ENCODE measurements around the gene EHMT2. TPM values are rescaled to one million over a fixed set of nuclear protein-coding genes. Genes with fewer than 3 reads are reported as not detected.
"Not testable (repeated sequence)": the region's sequence is repeated elsewhere in the genome, so short reads cannot be mapped to it uniquely, and the experiment has no call there.

EHMT2 gene
- total and polyA plus RNA-seq, 4 donors = 44.7 to 125 (median 88.3) TPM

DNA sequence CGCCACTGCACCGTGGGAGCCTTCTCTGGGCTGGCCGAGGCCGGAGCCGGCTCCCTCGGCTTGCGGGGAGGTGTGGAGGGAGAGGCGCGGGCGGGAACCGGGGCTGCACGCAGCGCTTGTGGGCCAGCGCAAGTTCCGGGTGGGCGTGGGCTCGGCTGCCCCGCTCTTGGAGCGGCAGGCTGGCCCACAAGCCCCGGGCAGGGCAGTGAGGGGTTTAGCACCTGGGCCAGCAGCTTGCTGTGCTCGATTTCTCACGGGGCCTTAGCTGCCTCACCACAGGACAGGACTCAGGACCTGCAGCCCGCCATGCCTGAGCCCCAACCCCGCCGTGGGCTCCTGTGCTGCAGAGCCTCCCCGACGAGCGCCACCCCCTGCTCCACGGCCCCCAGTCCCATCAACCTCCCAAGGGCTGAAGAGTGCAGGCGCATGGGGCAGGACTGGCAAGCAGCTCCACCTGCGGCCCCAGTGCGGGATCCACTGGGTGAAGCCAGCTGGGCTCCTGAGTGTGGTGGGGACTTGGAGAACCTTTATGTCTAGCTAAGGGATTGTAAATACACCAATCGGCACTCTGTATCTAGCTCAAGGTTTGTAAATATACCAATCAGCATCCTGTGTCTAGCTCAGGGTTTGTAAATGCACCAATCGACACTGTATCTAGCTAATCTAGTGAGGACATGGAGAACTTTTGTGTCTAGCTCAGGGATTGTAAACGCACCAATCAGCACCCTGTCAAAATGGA, 45.3 kb downstream of the EHMT2 start:
- WGBS (ENCODE audit: insufficient coverage) = 87% methylated on average over 30 of the region's 35 CpGs
- H3K36me3 ChIP-seq (ENCODE audit: control insufficient read depth, insufficient read depth, low read length) = peaks cover 13% of the 10 kb centered on the region
- not testable (repeated sequence) for H3K27ac ChIP-seq (ENCODE audit: low read depth, low read length); DNase-seq (ENCODE audit: low read depth in 4 of 6, low spot score in 6 of 6); H3K4me1 ChIP-seq (ENCODE audit: control insufficient read depth, insufficient read depth, low read length); H3K27me3 ChIP-seq (ENCODE audit: control insufficient read depth, insufficient read depth, low read length); H3K4me3 ChIP-seq (ENCODE audit: low read depth, low read length); H3K9me3 ChIP-seq (ENCODE audit: control insufficient read depth, insufficient read depth, low read length)

DNA sequence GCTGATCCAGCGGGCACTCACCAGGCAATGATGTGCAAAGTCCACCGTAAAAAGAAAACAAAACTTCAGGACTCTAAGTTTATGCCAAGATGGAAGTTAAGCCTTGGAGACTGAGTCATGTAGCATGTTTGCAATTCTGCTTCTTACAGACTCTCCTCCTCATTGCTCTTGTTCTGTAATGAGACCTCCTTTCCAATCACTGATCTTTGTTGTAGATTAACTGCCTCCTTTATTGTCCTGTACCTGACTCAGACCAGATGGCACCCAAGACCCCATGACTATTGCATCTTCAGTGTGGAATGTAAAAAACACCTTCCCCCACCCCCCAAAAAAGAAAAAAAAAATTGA, 46.0 kb downstream of the EHMT2 start:
- Histone ChIP-seq H3K9me3 (ENCODE audit: control insufficient read depth, insufficient read depth, low read length) (no peaks in the 10 kb centered on the region), H3K4me3 (ENCODE audit: low read depth, low read length) (no peak overlapping the region), H3K27me3 (ENCODE audit: control insufficient read depth, insufficient read depth, low read length) (no peaks in the 10 kb centered on the region), H3K36me3 (ENCODE audit: control insufficient read depth, insufficient read depth, low read length) (peaks cover 8% of the 10 kb centered on the region), H3K27ac (ENCODE audit: low read depth, low read length) (no peak overlapping the region), H3K4me1 (ENCODE audit: control insufficient read depth, insufficient read depth, low read length) (no peaks in the 10 kb centered on the region)
- DNase-seq (ENCODE audit: low read depth in 4 of 6, low spot score in 6 of 6) = no peak
- 100% methylated on average over 2 of the region's 2 CpGs for WGBS (ENCODE audit: insufficient coverage)

DNA sequence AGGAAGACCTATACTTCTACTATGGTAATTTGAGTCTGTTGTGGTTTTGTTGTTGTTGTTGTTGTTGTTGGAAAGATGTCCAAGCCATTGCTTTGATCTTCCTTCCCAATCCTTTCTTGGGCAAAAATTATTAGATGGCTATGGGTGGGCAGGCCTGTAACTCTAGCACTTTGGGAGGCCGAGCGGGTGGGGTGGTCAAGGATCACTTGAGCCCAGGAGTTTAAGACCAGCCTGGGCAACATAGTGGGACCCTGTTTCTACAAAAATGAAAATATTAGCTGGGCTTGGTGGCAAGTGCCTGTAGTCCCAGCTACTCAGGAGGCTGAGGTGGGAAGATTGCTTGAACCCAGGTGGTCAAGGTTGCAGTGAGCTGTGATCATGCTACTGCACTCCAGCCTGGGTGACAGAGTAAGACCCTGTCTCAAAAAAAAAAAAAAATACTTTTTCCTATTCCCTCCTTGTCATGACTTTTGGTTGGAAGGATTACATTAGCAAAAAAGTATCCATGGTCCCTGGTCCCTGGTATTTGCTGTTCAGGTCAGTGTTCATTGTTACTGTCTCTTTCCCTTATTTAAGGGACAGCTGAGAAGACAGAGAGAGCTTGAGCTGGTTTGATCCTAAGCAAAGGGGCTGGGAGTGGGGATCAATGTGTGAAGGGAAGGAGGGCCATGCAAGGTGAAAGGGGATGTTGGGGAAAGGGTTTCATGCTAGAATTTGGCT, 46.6 kb downstream of the EHMT2 start:
- no peak overlapping the region for H3K4me3 ChIP-seq (ENCODE audit: low read depth, low read length)
- no peak for DNase-seq (ENCODE audit: low read depth in 4 of 6, low spot score in 6 of 6)
- H3K36me3 ChIP-seq (ENCODE audit: control insufficient read depth, insufficient read depth, low read length) = peaks cover 5% of the 10 kb centered on the region
- H3K27me3 ChIP-seq (ENCODE audit: control insufficient read depth, insufficient read depth, low read length) = no peaks in the 10 kb centered on the region
- 94% methylated on average over 2 of the region's 2 CpGs for WGBS (ENCODE audit: insufficient coverage)
- no peaks in the 10 kb centered on the region for H3K4me1 ChIP-seq (ENCODE audit: control insufficient read depth, insufficient read depth, low read length)
- H3K9me3 ChIP-seq (ENCODE audit: control insufficient read depth, insufficient read depth, low read length) = no peaks in the 10 kb centered on the region
- no peak overlapping the region for H3K27ac ChIP-seq (ENCODE audit: low read depth, low read length)

DNA sequence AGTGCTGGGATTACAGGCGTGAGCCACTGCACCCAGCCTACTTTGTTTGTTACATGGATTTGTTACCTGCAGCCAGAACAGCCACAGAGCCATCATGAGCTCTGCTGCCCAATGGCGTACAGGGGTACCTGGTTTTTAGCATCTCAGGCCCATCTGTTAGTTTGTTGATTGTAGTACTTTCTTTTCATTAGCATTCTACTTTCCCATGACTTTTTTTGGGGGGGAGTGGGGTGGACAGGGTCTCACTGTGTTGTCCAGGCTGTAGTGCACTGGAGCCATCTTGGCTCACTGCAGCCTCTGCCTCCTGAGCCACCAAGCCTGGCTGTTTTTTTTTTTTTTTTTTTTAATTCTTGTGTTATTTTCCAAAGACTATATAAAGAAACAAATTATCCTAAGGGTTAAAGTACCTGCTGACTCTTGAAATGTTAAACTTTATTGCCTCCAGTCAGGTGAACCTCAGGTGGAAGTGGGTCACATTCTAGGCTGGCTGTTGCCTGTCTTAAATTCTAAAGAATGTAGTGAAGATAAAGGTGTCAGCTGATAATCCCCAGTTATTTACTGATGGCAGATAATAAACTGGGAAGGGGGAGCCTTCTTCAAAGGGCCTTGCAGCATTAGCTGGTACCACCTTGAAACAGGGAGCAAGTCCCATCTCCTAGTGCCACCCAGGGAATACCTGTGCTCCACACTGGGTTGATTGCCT, 50.1 kb downstream of the EHMT2 start:
- no peaks in the 10 kb centered on the region for H3K27me3 ChIP-seq (ENCODE audit: control insufficient read depth, insufficient read depth, low read length)
- no peak overlapping the region for H3K4me3 ChIP-seq (ENCODE audit: low read depth, low read length)
- DNase-seq (ENCODE audit: low read depth in 4 of 6, low spot score in 6 of 6) = no peak
- H3K4me1 ChIP-seq (ENCODE audit: control insufficient read depth, insufficient read depth, low read length) = no peaks in the 10 kb centered on the region
- 100% methylated on average over 1 of the region's 2 CpGs for WGBS (ENCODE audit: insufficient coverage)
- no peaks in the 10 kb centered on the region for H3K9me3 ChIP-seq (ENCODE audit: control insufficient read depth, insufficient read depth, low read length)
- H3K27ac ChIP-seq (ENCODE audit: low read depth, low read length) = no peak overlapping the region
- peaks cover 3% of the 10 kb centered on the region for H3K36me3 ChIP-seq (ENCODE audit: control insufficient read depth, insufficient read depth, low read length)

DNA sequence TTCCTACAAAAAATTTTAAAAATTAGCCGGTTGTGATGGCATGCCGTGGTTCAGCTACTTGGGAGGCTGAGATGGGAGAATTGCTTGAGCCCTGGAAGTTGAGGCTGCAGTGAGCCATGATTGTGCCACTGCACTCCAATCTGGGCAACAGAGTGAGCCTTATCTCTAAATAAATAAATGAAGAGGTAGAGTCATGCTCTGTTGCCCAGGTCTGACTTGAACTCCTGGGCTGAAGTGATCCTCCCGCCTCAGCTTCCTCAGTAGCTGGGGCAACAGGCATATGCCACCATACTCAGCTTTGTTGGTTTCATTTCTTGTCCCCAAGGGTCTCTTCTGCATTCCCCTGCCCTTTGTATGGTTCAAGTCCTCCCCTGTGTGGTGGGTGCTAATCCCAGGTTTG, 53.0 kb downstream of the EHMT2 start:
- peaks cover 18% of the 10 kb centered on the region for H3K36me3 ChIP-seq (ENCODE audit: control insufficient read depth, insufficient read depth, low read length)
- H3K27me3 ChIP-seq (ENCODE audit: control insufficient read depth, insufficient read depth, low read length) = no peaks in the 10 kb centered on the region
- H3K27ac ChIP-seq (ENCODE audit: low read depth, low read length) = no peak overlapping the region
- 90% methylated on average over 1 of the region's 3 CpGs for WGBS (ENCODE audit: insufficient coverage)
- no peaks in the 10 kb centered on the region for H3K4me1 ChIP-seq (ENCODE audit: control insufficient read depth, insufficient read depth, low read length)
- H3K4me3 ChIP-seq (ENCODE audit: low read depth, low read length) = no peak overlapping the region
- no peak for DNase-seq (ENCODE audit: low read depth in 4 of 6, low spot score in 6 of 6)
- H3K9me3 ChIP-seq (ENCODE audit: control insufficient read depth, insufficient read depth, low read length) = no peaks in the 10 kb centered on the region

DNA sequence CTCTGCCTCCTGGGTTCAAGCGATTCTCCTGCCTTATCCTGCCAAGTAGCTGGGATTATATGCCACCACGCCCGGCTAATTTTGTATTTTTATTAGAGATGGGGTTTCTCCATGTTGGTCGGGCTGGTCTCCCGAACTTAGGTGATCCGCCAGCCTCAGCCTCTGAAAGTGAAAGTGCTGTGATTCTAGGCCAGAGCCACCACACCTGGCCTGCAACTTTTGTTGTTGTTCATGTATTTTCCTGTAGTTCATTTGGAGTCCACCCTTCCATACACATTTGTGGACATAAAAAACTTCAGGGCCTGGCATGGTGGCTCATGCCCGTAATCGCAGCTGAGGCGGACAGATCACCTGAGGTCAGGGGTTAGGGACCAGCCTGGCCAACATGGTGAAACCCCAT, 55.4 kb downstream of the EHMT2 start:
- Histone ChIP-seq H3K4me3 (ENCODE audit: low read depth, low read length) (no peak overlapping the region), H3K27ac (ENCODE audit: low read depth, low read length) (no peak overlapping the region), H3K9me3 (ENCODE audit: control insufficient read depth, insufficient read depth, low read length) (no peaks in the 10 kb centered on the region), H3K27me3 (ENCODE audit: control insufficient read depth, insufficient read depth, low read length) (no peaks in the 10 kb centered on the region), H3K36me3 (ENCODE audit: control insufficient read depth, insufficient read depth, low read length) (peaks cover 41% of the 10 kb centered on the region), H3K4me1 (ENCODE audit: control insufficient read depth, insufficient read depth, low read length) (peaks cover 16% of the 10 kb centered on the region)
- no peak for DNase-seq (ENCODE audit: low read depth in 4 of 6, low spot score in 6 of 6)
- WGBS (ENCODE audit: insufficient coverage) = 98% methylated on average over 5 of the region's 9 CpGs

DNA sequence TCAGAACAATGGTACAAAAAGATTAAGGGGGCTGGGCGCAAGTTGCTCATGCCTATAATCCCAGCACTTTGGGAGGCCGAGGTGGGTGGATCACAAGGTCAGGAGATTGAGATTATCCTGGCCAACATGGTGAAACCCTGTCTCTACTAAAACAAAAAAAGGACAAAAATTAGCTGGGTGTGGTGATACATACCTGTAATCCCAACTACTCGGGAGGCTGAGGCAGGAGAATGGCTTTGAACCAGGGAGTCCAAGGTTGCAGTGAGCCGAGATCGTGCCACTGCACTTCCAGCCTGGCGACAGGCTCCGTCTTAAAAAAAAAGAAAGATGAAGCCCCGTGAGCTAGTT, 57.7 kb downstream of the EHMT2 start:
- H3K4me1 ChIP-seq (ENCODE audit: control insufficient read depth, insufficient read depth, low read length) = peaks cover 30% of the 10 kb centered on the region
- H3K27me3 ChIP-seq (ENCODE audit: control insufficient read depth, insufficient read depth, low read length); DNase-seq (ENCODE audit: low read depth in 4 of 6, low spot score in 6 of 6); H3K27ac ChIP-seq (ENCODE audit: low read depth, low read length); H3K9me3 ChIP-seq (ENCODE audit: control insufficient read depth, insufficient read depth, low read length); H3K4me3 ChIP-seq (ENCODE audit: low read depth, low read length): not testable (repeated sequence)
- 86% methylated on average over 4 of the region's 8 CpGs for WGBS (ENCODE audit: insufficient coverage)
- H3K36me3 ChIP-seq (ENCODE audit: control insufficient read depth, insufficient read depth, low read length) = peaks cover 42% of the 10 kb centered on the region

DNA sequence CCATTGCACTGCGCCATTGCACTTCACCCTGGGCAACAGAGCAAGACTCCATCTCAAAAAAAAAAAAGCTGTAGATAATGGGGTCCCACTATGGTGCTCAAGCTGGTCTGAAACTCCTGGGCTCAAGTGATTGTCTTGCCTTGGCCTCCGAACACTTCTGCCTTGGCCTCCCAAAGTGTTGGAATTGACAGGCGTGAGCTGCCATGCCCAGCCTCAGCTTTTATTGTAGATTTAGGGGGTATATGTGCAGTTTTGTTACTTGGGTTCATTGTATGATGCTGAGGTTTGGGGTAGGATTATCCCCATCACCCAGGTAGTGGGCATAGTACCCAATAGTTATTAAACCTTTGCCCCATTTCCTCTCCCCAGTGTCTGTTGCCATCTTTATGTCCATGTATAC, 58.5 kb downstream of the EHMT2 start:
- no peak overlapping the region for H3K4me3 ChIP-seq (ENCODE audit: low read depth, low read length)

DNA sequence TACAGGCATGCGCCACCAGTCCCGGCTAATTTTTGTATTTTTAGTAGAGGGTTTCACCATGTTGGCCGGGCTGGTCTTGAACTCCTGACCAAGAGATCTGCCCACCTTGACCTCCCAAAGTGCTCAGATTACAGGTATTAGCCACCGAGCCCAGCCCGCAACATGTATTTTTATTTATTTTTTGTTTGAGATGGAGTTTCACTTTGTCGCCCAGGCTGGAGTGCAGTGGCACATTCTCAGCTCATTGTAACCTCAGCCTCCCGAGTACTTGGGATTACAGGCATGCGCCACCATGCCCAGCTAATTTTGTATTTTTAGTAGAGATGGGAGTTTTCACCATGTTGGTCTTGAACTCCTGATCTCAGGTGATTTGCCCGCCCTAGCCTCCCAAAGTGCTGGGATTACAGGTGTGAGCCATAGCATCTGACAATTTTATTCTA, 59.4 kb downstream of the EHMT2 start:
- not testable (repeated sequence) for DNase-seq (ENCODE audit: low read depth in 4 of 6, low spot score in 6 of 6); H3K27me3 ChIP-seq (ENCODE audit: control insufficient read depth, insufficient read depth, low read length); H3K9me3 ChIP-seq (ENCODE audit: control insufficient read depth, insufficient read depth, low read length); H3K4me3 ChIP-seq (ENCODE audit: low read depth, low read length); H3K27ac ChIP-seq (ENCODE audit: low read depth, low read length)
- WGBS (ENCODE audit: insufficient coverage) = 92% methylated on average over 3 of the region's 9 CpGs
- H3K36me3 ChIP-seq (ENCODE audit: control insufficient read depth, insufficient read depth, low read length) = peaks cover 42% of the 10 kb centered on the region
- H3K4me1 ChIP-seq (ENCODE audit: control insufficient read depth, insufficient read depth, low read length) = peaks cover 40% of the 10 kb centered on the region

More for the DNA sequence above, 58.5 kb downstream of the EHMT2 start:
- Histone ChIP-seq H3K36me3 (ENCODE audit: control insufficient read depth, insufficient read depth, low read length) (peaks cover 42% of the 10 kb centered on the region), H3K4me1 (ENCODE audit: control insufficient read depth, insufficient read depth, low read length) (peaks cover 34% of the 10 kb centered on the region), H3K9me3 (ENCODE audit: control insufficient read depth, insufficient read depth, low read length) (no peaks in the 10 kb centered on the region), H3K27ac (ENCODE audit: low read depth, low read length) (no peak overlapping the region), H3K27me3 (ENCODE audit: control insufficient read depth, insufficient read depth, low read length) (no peaks in the 10 kb centered on the region)
- 100% methylated on average over 1 of the region's 3 CpGs for WGBS (ENCODE audit: insufficient coverage)
- no peak for DNase-seq (ENCODE audit: low read depth in 4 of 6, low spot score in 6 of 6)
